AG04450 (cell line): Measurements from ENCODE around the gene SH3GL3. TPM values are rescaled to one million over a fixed set of nuclear protein-coding genes. Genes with fewer than 3 reads are reported as not detected.

ENCODE experiments used
- CTCF ChIA-PET: fragments of 300-600, 350-600 bp; formaldehyde crosslinking; extraction: SDS; loops from one replicate; lab custom pipeline; 2022; ENCODE audit warnings: antibody characterized with exemption, inconsistent platforms; lab: Charles Lee
- POLR2A ChIA-PET: fragments of 350-600 bp; formaldehyde crosslinking; extraction: SDS; loops from one replicate; lab custom pipeline; 2021; ENCODE audit warnings: antibody characterized with exemption, inconsistent platforms; lab: Yijun Ruan, JAX
- DNase-seq: peaks from one replicate; pipeline ENCODE4 v3.0.0-alpha.2; 2011; ENCODE audit warnings: low read depth, low spot score
- H3K27ac ChIP-seq: one replicate; pipeline ENCODE4 v1.5.1; 2012; ENCODE audit warnings: low read depth, low read length, control low read depth
- H3K27me3 ChIP-seq: one replicate; pipeline ENCODE4 v1.6.0; 2012; ENCODE audit warnings: low read length; ENCODE audit not compliant: control insufficient read depth, insufficient read depth
- H3K4me3 ChIP-seq: 2 replicates; pipeline ENCODE4 v1.5.1; 2011; ENCODE audit warnings: mild to moderate bottlenecking, low read depth, low read length, control low read depth
- H3K9me3 ChIP-seq: 2 replicates; pipeline ENCODE4 v1.5.1; 2012; ENCODE audit warnings: low read length; ENCODE audit not compliant: control insufficient read depth, insufficient read depth
- polyA plus RNA-seq: library from polyadenylated mRNA; depleted of rRNA; stranded (reverse); fragments of >200 nt; gene quantifications from 2 replicates; pipeline ENCODE4 v1.2.3, GENCODE V29; 2011
- TF ChIP-seq, protein P1 (sequence below): IDR thresholded peaks from 2 replicates; pipeline ENCODE4 v1.5.1; 2011; ENCODE audit warnings: low read depth, low read length, control low read depth, inconsistent platforms

Gene SH3GL3
- polyA plus RNA-seq, 1 experiment, result not detected

- POLR2A ChIA-PET, result no interaction called here
- H3K9me3 ChIP-seq, result no peaks in the 10 kb centered on the region
These were observed 34.0 kb upstream of the SH3GL3 start for GRCh38 chr15:83413054-83413719.

GRCh38 chr15:83422081-83422480, 25.1 kb upstream of the SH3GL3 start:
- ChIA-PET CTCF (interaction anchor here (1.4 kb wide), 1 partner anchor 16 kb away, joined by 6 read pairs; no protein-coding TSS in a partner anchor), POLR2A (no interaction called here)
- H3K27me3 ChIP-seq, result no peaks in the 10 kb centered on the region
- H3K9me3 ChIP-seq, result no peaks in the 10 kb centered on the region
- H3K4me3 ChIP-seq, result no peak overlapping the region
- TF ChIP-seq, protein P1, sequence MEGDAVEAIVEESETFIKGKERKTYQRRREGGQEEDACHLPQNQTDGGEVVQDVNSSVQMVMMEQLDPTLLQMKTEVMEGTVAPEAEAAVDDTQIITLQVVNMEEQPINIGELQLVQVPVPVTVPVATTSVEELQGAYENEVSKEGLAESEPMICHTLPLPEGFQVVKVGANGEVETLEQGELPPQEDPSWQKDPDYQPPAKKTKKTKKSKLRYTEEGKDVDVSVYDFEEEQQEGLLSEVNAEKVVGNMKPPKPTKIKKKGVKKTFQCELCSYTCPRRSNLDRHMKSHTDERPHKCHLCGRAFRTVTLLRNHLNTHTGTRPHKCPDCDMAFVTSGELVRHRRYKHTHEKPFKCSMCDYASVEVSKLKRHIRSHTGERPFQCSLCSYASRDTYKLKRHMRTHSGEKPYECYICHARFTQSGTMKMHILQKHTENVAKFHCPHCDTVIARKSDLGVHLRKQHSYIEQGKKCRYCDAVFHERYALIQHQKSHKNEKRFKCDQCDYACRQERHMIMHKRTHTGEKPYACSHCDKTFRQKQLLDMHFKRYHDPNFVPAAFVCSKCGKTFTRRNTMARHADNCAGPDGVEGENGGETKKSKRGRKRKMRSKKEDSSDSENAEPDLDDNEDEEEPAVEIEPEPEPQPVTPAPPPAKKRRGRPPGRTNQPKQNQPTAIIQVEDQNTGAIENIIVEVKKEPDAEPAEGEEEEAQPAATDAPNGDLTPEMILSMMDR, result no peak
- H3K27ac ChIP-seq, result no peak overlapping the region
- no peak for DNase-seq

More at GRCh38 chr15:83413054-83413719, 34.0 kb upstream of the SH3GL3 start:
- Histone ChIP-seq H3K27me3 (no peaks in the 10 kb centered on the region), H3K4me3 (no peak overlapping the region), H3K27ac (no peak overlapping the region)
- TF ChIP-seq, protein P1, result no peak
- CTCF ChIA-PET, result interaction anchor here (0.5 kb wide), 1 partner anchor 510 kb away, joined by 3 read pairs; no protein-coding TSS in a partner anchor
- no peak for DNase-seq

DNA sequence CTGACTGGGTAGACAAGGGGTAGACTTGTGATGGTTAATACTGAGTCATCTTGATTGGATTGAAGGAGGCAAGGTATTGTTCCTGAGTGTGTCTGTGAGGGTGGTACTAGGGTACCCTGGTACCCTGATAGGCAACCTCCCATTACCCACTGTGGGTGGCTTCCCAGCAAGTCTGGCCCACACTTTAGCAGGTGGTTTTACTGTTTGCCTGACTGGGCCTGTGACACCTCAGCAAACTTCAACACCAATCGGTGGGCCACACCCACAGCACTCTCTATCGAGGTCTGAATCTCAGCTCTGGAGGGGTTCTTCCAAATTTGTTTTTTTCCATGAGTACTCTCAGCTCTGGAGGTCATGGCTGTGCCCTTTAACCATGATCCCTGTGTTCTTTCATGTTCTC, 24.6 kb upstream of the SH3GL3 start:
- CTCF ChIA-PET, result interaction anchor here (1.4 to 2.0 kb wide), 2 partner anchors 16 to 174 kb away, joined by 6 read pairs; no protein-coding TSS in a partner anchor
- H3K27ac ChIP-seq, result no peak overlapping the region
- POLR2A ChIA-PET, result no interaction called here

DNA sequence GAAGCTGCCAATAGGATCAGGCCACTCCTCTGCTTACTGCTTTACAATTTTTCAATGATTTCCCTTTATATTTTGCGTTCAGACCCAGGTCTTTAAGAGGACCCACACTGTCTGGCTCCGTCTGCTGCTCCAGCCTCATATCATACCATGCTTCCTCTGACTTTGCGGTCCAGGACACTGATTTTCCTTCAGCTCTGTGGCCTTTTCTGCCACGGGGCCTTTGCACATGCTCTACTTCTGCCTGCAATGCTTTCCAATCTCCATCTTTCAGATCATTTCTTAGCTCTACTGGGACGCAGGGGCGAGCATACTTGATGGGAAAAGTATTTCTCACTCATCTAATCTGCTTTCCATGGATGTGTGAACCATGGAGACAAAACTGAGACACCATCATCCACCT, 23.0 kb upstream of the SH3GL3 start:
- ChIA-PET POLR2A (no interaction called here), CTCF (interaction anchor here (2.0 kb wide), 1 partner anchor 176 kb away, joined by 6 read pairs; no protein-coding TSS in a partner anchor)
- H3K4me3 ChIP-seq, result no peak overlapping the region
- no peak overlapping the region for H3K27ac ChIP-seq
- TF ChIP-seq, protein P1, result no peak
- no peak for DNase-seq
- no peaks in the 10 kb centered on the region for H3K27me3 ChIP-seq
- H3K9me3 ChIP-seq, result no peaks in the 10 kb centered on the region

More for the DNA sequence above, 24.6 kb upstream of the SH3GL3 start:
- TF ChIP-seq, protein P1, result no peak
- Histone ChIP-seq H3K4me3 (no peak overlapping the region), H3K27me3 (no peaks in the 10 kb centered on the region), H3K9me3 (no peaks in the 10 kb centered on the region)
- DNase-seq, result no peak

- CTCF ChIA-PET, result interaction anchor here (2.2 kb wide), 1 partner anchor 8 kb away, joined by 18 read pairs; no protein-coding TSS in a partner anchor
- DNase-seq, result no peak
- Histone ChIP-seq H3K9me3 (no peaks in the 10 kb centered on the region), H3K27me3 (no peaks in the 10 kb centered on the region), H3K4me3 (no peak overlapping the region), H3K27ac (no peak overlapping the region)
- TF ChIP-seq, protein P1, result no peak
- POLR2A ChIA-PET, result interaction anchor here (0.5 kb wide), 1 partner anchor 454 kb away, joined by 3 read pairs; no protein-coding TSS in a partner anchor
These were observed 16.7 kb upstream of the SH3GL3 start for GRCh38 chr15:83430441-83430840.
